Measurements from ENCODE around the gene FKBP2. TPM values are rescaled to one million over a fixed set of nuclear protein-coding genes. Genes with fewer than 3 reads are reported as not detected.
"Not testable (repeated sequence)": the region's sequence is repeated elsewhere in the genome, so short reads cannot be mapped to it uniquely, and the experiment has no call there.

FKBP2 gene
- total and polyA plus RNA-seq, 2 experiments from 2014 or later: 40.7 to 188 TPM

GRCh38 chr11:64244107-64244506 is 3.2 kb downstream of the FKBP2 start:
- in situ Hi-C loops (cut with MboI): no loop called here
- 51 to 54% methylated on average over 5 of the region's 5 CpGs for WGBS, 2 experiments (ENCODE audit: low coverage in 1 of 2, low lambda C conversion rate in 2 of 2, missing lambda C conversion rate in 2 of 2)
- H3K79me2 ChIP-seq (ENCODE audit: insufficient read depth): peaks cover 46% of the 10 kb centered on the region
- H3F3A ChIP-seq (ENCODE audit: insufficient read depth): peaks cover 23% of the 10 kb centered on the region
- H3K9me3 ChIP-seq (ENCODE audit: low read depth): no peaks in the 10 kb centered on the region
- H3K4me3 ChIP-seq: no peak overlapping the region
- peaks cover 15% of the 10 kb centered on the region for H3K4me1 ChIP-seq (ENCODE audit: insufficient read depth)
- H3K9ac ChIP-seq: no peak overlapping the region
- DNase-seq: no peak
- no peaks in the 10 kb centered on the region for H4K20me1 ChIP-seq (ENCODE audit: insufficient read depth)
- H3K27me3 ChIP-seq (replicated peaks; ENCODE audit: insufficient read depth): no peaks in the 10 kb centered on the region
- H3K27ac ChIP-seq: no peak overlapping the region
- TF ChIP-seq EZH2phosphoT487 (IDR thresholded peaks at IDR 0.05; ENCODE audit: insufficient read depth, low read depth): no peak
- TF ChIP-seq EZH2 (IDR thresholded peaks at IDR 0.05; ENCODE audit: insufficient read depth, poor library complexity, severe bottlenecking): no peak
- no peaks in the 10 kb centered on the region; the same call in 1 of the 2 replicates for H3K36me3 ChIP-seq (ENCODE audit: low read depth)
- H3K4me2 ChIP-seq (ENCODE audit: unreplicated experiment): peak overlapping the region; percentile 21
- H3K9me2 ChIP-seq (ENCODE audit: insufficient read depth): no peaks in the 10 kb centered on the region
- H2AFZ ChIP-seq: no peak overlapping the region

DNA sequence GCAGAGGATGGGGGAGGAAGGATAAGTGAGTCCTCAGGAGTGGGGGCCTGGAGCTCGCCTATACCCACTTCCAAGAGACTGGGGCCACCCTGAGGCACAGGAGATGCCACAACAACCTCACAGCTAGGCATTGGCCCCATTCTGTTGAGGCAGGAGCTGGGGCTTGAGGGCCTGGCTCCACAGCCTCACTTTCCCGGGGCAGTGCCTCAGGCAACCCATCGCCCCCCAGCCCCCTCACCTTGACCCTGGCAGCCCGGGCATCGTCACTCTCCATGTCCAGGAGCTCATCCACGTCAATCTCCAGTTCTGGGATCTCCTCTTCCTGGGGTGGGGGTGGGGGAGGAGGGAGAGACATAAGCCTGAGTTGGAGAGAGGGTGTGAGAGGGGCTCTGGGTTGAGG is 4.1 kb downstream of the FKBP2 start:
- 50% methylated on average over 6 of the region's 6 CpGs for WGBS, 2 experiments (ENCODE audit: low coverage in 1 of 2, low lambda C conversion rate in 2 of 2, missing lambda C conversion rate in 2 of 2)
- peak overlapping the region; percentile 88 for H3K27ac ChIP-seq
- DNase-seq: no peak
- no peaks in the 10 kb centered on the region for H4K20me1 ChIP-seq (ENCODE audit: insufficient read depth)
- H3K4me2 ChIP-seq (ENCODE audit: unreplicated experiment): peak overlapping the region; percentile 81
- H3K4me1 ChIP-seq (ENCODE audit: insufficient read depth): peaks cover 15% of the 10 kb centered on the region
- no peak for TF ChIP-seq EZH2phosphoT487 (IDR thresholded peaks at IDR 0.05; ENCODE audit: insufficient read depth, low read depth)
- no peak for TF ChIP-seq EZH2 (IDR thresholded peaks at IDR 0.05; ENCODE audit: insufficient read depth, poor library complexity, severe bottlenecking)
- H3K9me3 ChIP-seq (ENCODE audit: low read depth): no peaks in the 10 kb centered on the region
- peaks cover 46% of the 10 kb centered on the region for H3K79me2 ChIP-seq (ENCODE audit: insufficient read depth)
- H3K36me3 ChIP-seq (ENCODE audit: low read depth): no peaks in the 10 kb centered on the region; the same call in 1 of the 2 replicates
- no peak overlapping the region for H2AFZ ChIP-seq
- H3K27me3 ChIP-seq (replicated peaks; ENCODE audit: insufficient read depth): no peaks in the 10 kb centered on the region
- in situ Hi-C loops (cut with MboI): no loop called here
- H3K9me2 ChIP-seq (ENCODE audit: insufficient read depth): no peaks in the 10 kb centered on the region
- peaks cover 20% of the 10 kb centered on the region for H3F3A ChIP-seq (ENCODE audit: insufficient read depth)
- H3K9ac ChIP-seq: peak overlapping the region; percentile 92
- peak overlapping the region; percentile 100 for H3K4me3 ChIP-seq

GRCh38 chr11:64245401-64245796 is 4.5 kb downstream of the FKBP2 start:
- no peaks in the 10 kb centered on the region for H3K27me3 ChIP-seq (replicated peaks; ENCODE audit: insufficient read depth)
- H3K27ac ChIP-seq: peak overlapping the region; percentile 88
- peaks cover 11% of the 10 kb centered on the region for H3K4me1 ChIP-seq (ENCODE audit: insufficient read depth)
- TF ChIP-seq EZH2 (IDR thresholded peaks at IDR 0.05; ENCODE audit: insufficient read depth, poor library complexity, severe bottlenecking) (no peak), EZH2phosphoT487 (IDR thresholded peaks at IDR 0.05; ENCODE audit: insufficient read depth, low read depth) (no peak)
- peak overlapping the region; percentile 81 for H3K4me2 ChIP-seq (ENCODE audit: unreplicated experiment)
- H2AFZ ChIP-seq: no peak overlapping the region
- peak overlapping the region; percentile 92 for H3K9ac ChIP-seq
- in situ Hi-C loops (cut with MboI): no loop called here
- H3K36me3 ChIP-seq (ENCODE audit: low read depth): no peaks in the 10 kb centered on the region; the same call in 1 of the 2 replicates
- H3K4me3 ChIP-seq: peak overlapping the region; percentile 100
- no peaks in the 10 kb centered on the region for H3K9me3 ChIP-seq (ENCODE audit: low read depth)
- H3F3A ChIP-seq (ENCODE audit: insufficient read depth): peaks cover 15% of the 10 kb centered on the region
- WGBS, 2 experiments (ENCODE audit: low coverage in 1 of 2, low lambda C conversion rate in 2 of 2, missing lambda C conversion rate in 2 of 2): 0 to 1% methylated on average over 2 to 5 of the region's 6 CpGs
- H4K20me1 ChIP-seq (ENCODE audit: insufficient read depth): no peaks in the 10 kb centered on the region
- no peaks in the 10 kb centered on the region for H3K9me2 ChIP-seq (ENCODE audit: insufficient read depth)
- no peak for DNase-seq
- peaks cover 46% of the 10 kb centered on the region for H3K79me2 ChIP-seq (ENCODE audit: insufficient read depth)

- Histone ChIP-seq H3K79me2 (ENCODE audit: insufficient read depth) (peaks cover 46% of the 10 kb centered on the region), H3K9me3 (ENCODE audit: low read depth) (no peaks in the 10 kb centered on the region), H2AFZ (peak overlapping the region; percentile 46; the same call in 1 of the 2 replicates), H3K4me3 (peak overlapping the region; percentile 100), H3K9ac (peak overlapping the region; percentile 92), H3K27ac (peak overlapping the region; percentile 88), H3K4me2 (ENCODE audit: unreplicated experiment) (peak overlapping the region; percentile 81), H3K9me2 (ENCODE audit: insufficient read depth) (no peaks in the 10 kb centered on the region), H3F3A (ENCODE audit: insufficient read depth) (peaks cover 14% of the 10 kb centered on the region; the same call in 1 of the 2 replicates), H3K4me1 (ENCODE audit: insufficient read depth) (0 out of 2 replicates have a peak, but pooled peaks cover 10% of the 10 kb centered on the region), H3K36me3 (ENCODE audit: low read depth) (no peaks in the 10 kb centered on the region; the same call in 1 of the 2 replicates), H3K27me3 (replicated peaks; ENCODE audit: insufficient read depth) (no peaks in the 10 kb centered on the region), H4K20me1 (ENCODE audit: insufficient read depth) (no peaks in the 10 kb centered on the region)
- 1 to 2% methylated on average over 29 to 45 of the region's 46 CpGs for WGBS, 2 experiments (ENCODE audit: low coverage in 1 of 2, low lambda C conversion rate in 2 of 2, missing lambda C conversion rate in 2 of 2)
- peak; percentile 98 for DNase-seq
- in situ Hi-C loops (cut with MboI): no loop called here
- TF ChIP-seq EZH2phosphoT487 (IDR thresholded peaks at IDR 0.05; ENCODE audit: insufficient read depth, low read depth): no peak
- no peak for TF ChIP-seq EZH2 (IDR thresholded peaks at IDR 0.05; ENCODE audit: insufficient read depth, poor library complexity, severe bottlenecking)
Measured at GRCh38 chr11:64245797-64246620, 5.1 kb downstream of the FKBP2 start.

DNA sequence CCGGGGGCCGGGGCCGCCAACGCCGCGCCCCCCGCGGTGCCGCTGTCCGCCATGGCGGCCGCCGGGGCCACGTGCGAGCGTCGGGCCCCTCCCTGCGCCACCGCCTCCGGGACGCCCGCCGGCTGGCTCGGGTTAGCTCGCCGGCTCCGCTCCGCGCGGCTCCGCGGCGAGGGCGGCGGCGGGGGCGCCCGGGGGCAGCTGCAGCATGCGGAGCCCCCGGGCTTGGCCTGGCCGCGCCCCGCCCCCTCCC is 5.7 kb downstream of the FKBP2 start:
- Histone ChIP-seq H3K27ac (peak overlapping the region; percentile 88), H3F3A (ENCODE audit: insufficient read depth) (peaks cover 14% of the 10 kb centered on the region; the same call in 1 of the 2 replicates), H3K4me3 (peak overlapping the region; percentile 100), H3K9ac (peak overlapping the region; percentile 92), H3K79me2 (ENCODE audit: insufficient read depth) (peaks cover 46% of the 10 kb centered on the region)
- H3K27me3 ChIP-seq (replicated peaks; ENCODE audit: insufficient read depth); H3K4me2 ChIP-seq (ENCODE audit: unreplicated experiment); H3K36me3 ChIP-seq (ENCODE audit: low read depth); H4K20me1 ChIP-seq (ENCODE audit: insufficient read depth); H2AFZ ChIP-seq; in situ Hi-C loops (cut with MboI); DNase-seq; H3K9me2 ChIP-seq (ENCODE audit: insufficient read depth); H3K9me3 ChIP-seq (ENCODE audit: low read depth); H3K4me1 ChIP-seq (ENCODE audit: insufficient read depth): not testable (repeated sequence)
- 0 to 1% methylated on average over 16 to 23 of the region's 43 CpGs for WGBS, 2 experiments (ENCODE audit: low coverage in 1 of 2, low lambda C conversion rate in 2 of 2, missing lambda C conversion rate in 2 of 2)
